Ovary (tissue), 9 donors: ENCODE results near the gene PRKCD. TPM values are rescaled to one million over a fixed set of nuclear protein-coding genes. Genes with fewer than 3 reads are reported as not detected.

ENCODE experiments used
- DNase-seq, 5 donors: peaks; one replicate each; pipeline ENCODE4 v3.0.0-alpha.2; 2019 to 2020
- H3K27ac ChIP-seq, 2 donors: fragments of 200-600 bp; one replicate each; pipeline versions ENCODE4 v1.5.1 to v1.8.0; 2019 to 2022
- H3K27me3 ChIP-seq: fragments of 200-600 bp; one replicate; pipeline ENCODE4 v1.8.0; 2022
- H3K36me3 ChIP-seq: fragments of 200-600 bp; sonication (generic); one replicate; pipeline ENCODE4 v1.5.1; 2019
- H3K4me1 ChIP-seq: one replicate; pipeline ENCODE4 v1.8.1; 2013; ENCODE audit warnings: mild to moderate bottlenecking, moderate library complexity; ENCODE audit not compliant: insufficient read depth
- H3K4me3 ChIP-seq: fragments of 200-600 bp; sonication (generic); one replicate; pipeline ENCODE4 v1.5.1; 2017
- H3K9me3 ChIP-seq, 2 donors: fragments of 200-600 bp in 1 of 2; sonication (generic) in 1 of 2; one replicate each; pipeline versions ENCODE4 v1.5.1 to v1.8.1; 2013 to 2019; ENCODE audit warnings: mild to moderate bottlenecking in 1 of 2, moderate library complexity in 1 of 2
- CTCF ChIP-seq, 3 donors: fragments of 450-650 bp in 2 of 3; fragments of 200-600 bp in 1 of 3; IDR thresholded peaks; one replicate each; pipeline versions ENCODE4 v1.5.1 to v1.8.0; 2016 to 2022; ENCODE audit warnings: antibody characterized with exemption in 3 of 3, mild to moderate bottlenecking in 1 of 3
- EP300 ChIP-seq: sonication (generic); formaldehyde crosslinking; IDR thresholded peaks from one replicate; pipeline ENCODE4 v1.6.1; 2017; ENCODE audit warnings: antibody characterized with exemption
- POLR2A ChIP-seq: fragments of 450-650 bp; IDR thresholded peaks from one replicate; pipeline ENCODE4 v1.6.1; 2017; ENCODE audit warnings: antibody characterized with exemption, mild to moderate bottlenecking, moderate library complexity
- WGBS, 3 donors: extraction: QIAGEN DNeasy Blood & Tissue Kit in 1 of 3; methylation state at CpG; one replicate each; pipeline versions ENCODE4 v1.1.5 to v1.1.7; 2013 to 2017; 5-methylcytosine and 5-hydroxymethylcytosine counted together
- intact Hi-C, 4 donors: fragments of 100-400 bp; cut with DNase I; formaldehyde crosslinking; loops; one replicate each; pipeline versions ENCODE4 v1.11.0 to v1.15.1; 2022 to 2023
- polyA plus RNA-seq, 2 donors: library from polyadenylated mRNA; stranded (reverse); fragments of 200-250 nt in 1 of 2; fragments of 350-450 nt in 1 of 2; fragmentation: Illumina TruSeq in 1 of 2; extraction: RNeasy Lipid Tissue Mini Kit (QIAGEN cat#74804) in 1 of 2; gene quantifications; one replicate each; pipeline ENCODE4 v1.2.3, GENCODE V29; 2013 to 2014
- total RNA-seq, 7 donors: library from RNA; depleted of rRNA in 2 of 7; stranded (reverse); fragments of >200 nt in 2 of 7; fragmentation: NEBNext Ultra II Directional in 3 of 7; extraction: Animal tissue kit (Norgen Biotek cat#: 25700) in 3 of 7; gene quantifications; one replicate each; pipeline versions ENCODE4 v1.1.0 to v1.2.4, GENCODE V29; 2016 to 2023
- donor health status: DM: no; HTN: no; CAD: no; lungs with moderate emphysema.
- donor health status: DM: no; HTN: no; CAD: no.
- donor health status: Bipolar disorder and iron deficiency.
- donor health status: DM: yes; HTN: yes; CAD: no.
- donor health status: DM: no; HTN: no; CAD: no.
- donor health status: DM: yes; HTN: yes; CAD: no.

The PRKCD gene
- total and polyA plus RNA-seq, 9 donors = 6.6 to 22.2 (median 15.2) TPM

GRCh38 chr3:53173107-53173506, 12.1 kb downstream of the PRKCD start:
- no peak overlapping the region for H3K27ac ChIP-seq
- no peaks in the 10 kb centered on the region for H3K9me3 ChIP-seq
- DNase-seq = no peak
- H3K36me3 ChIP-seq = no peaks in the 10 kb centered on the region
- intact Hi-C loops = no loop called here
- H3K4me3 ChIP-seq = no peak overlapping the region
- no peaks in the 10 kb centered on the region for H3K27me3 ChIP-seq
- no peaks in the 10 kb centered on the region for H3K4me1 ChIP-seq
- TF ChIP-seq EP300 (no peak), CTCF (IDR thresholded peaks at IDR 0.05) (no peak), POLR2A (no peak)
- 75 to 86% (median 86%) methylated on average over 5 of the region's 5 CpGs for WGBS, 3 donors

GRCh38 chr3:53174346-53175250, 13.6 kb downstream of the PRKCD start:
- H3K27ac ChIP-seq = no peak overlapping the region

GRCh38 chr3:53175613-53176540, 14.9 kb downstream of the PRKCD start:
- intact Hi-C loops = no loop called here
- TF ChIP-seq EP300 (no peak), POLR2A (no peak), CTCF (IDR thresholded peaks at IDR 0.05) (no peak)
- WGBS, 3 donors = 66 to 75% (median 72%) methylated on average over 9 of the region's 9 CpGs
- Histone ChIP-seq H3K4me1 (no peaks in the 10 kb centered on the region), H3K27ac (no peak overlapping the region), H3K4me3 (no peak overlapping the region), H3K9me3 (no peaks in the 10 kb centered on the region), H3K36me3 (no peaks in the 10 kb centered on the region), H3K27me3 (no peaks in the 10 kb centered on the region)
- no peak for DNase-seq

More at GRCh38 chr3:53174346-53175250, 13.6 kb downstream of the PRKCD start:
- Histone ChIP-seq H3K36me3 (no peaks in the 10 kb centered on the region), H3K4me3 (no peak overlapping the region), H3K9me3 (no peaks in the 10 kb centered on the region), H3K4me1 (no peaks in the 10 kb centered on the region), H3K27me3 (no peaks in the 10 kb centered on the region)
- DNase-seq = no peak
- intact Hi-C loops = no loop called here
- TF ChIP-seq POLR2A (no peak), CTCF (IDR thresholded peaks at IDR 0.05) (no peak), EP300 (no peak)
- WGBS, 3 donors = 66 to 84% (median 75%) methylated on average over 9 of the region's 9 CpGs

- H3K27ac ChIP-seq = no peak overlapping the region
- no peak overlapping the region for H3K4me3 ChIP-seq
- H3K27me3 ChIP-seq = no peaks in the 10 kb centered on the region
- intact Hi-C loops = no loop called here
- TF ChIP-seq EP300 = no peak
- no peak for TF ChIP-seq CTCF (IDR thresholded peaks at IDR 0.05)
- no peak for TF ChIP-seq POLR2A
- no peaks in the 10 kb centered on the region for H3K36me3 ChIP-seq
- 91 to 97% (median 96%) methylated on average over 11 to 15 of the region's 15 CpGs for WGBS, 3 donors
- H3K9me3 ChIP-seq = no peaks in the 10 kb centered on the region
- no peaks in the 10 kb centered on the region for H3K4me1 ChIP-seq
- DNase-seq = no peak
Observed at GRCh38 chr3:53178246-53178645, 17.2 kb downstream of the PRKCD start.
